HepG2 (cell line): ENCODE data around the gene KATNAL1. TPM values are rescaled to one million over a fixed set of nuclear protein-coding genes. Genes with fewer than 3 reads are reported as not detected.

Experiments
- ATAC-seq: fragments of 200-7000 bp; cut with Tn5 transposase; 3 replicates; pipeline ENCODE4 v1.9.1; 2020; ENCODE audit warnings: mild to moderate bottlenecking, moderate library complexity
- BruUV-seq: library from RNA; stranded (reverse); fragments of 400-500 nt; replicated peaks from 2 replicates; lab custom pipeline; 2021; lab: Mats Ljungman, UMichigan
- CTCF ChIA-PET: fragments of 300-600 bp; formaldehyde crosslinking; extraction: SDS; loops from one replicate; lab custom pipeline; 2021; ENCODE audit warnings: low total read pairs, inconsistent platforms, low intra/inter-chr PET ratio; lab: Yijun Ruan, JAX
- POLR2A ChIA-PET: fragments of 350-600 bp; sonication (Branson Sonifier 250); formaldehyde crosslinking; loops from one replicate; lab custom pipeline; 2020; ENCODE audit warnings: antibody characterized with exemption, inconsistent platforms; lab: Yijun Ruan, JAX
- DNase-seq: peaks from one replicate; pipeline ENCODE4 v3.0.0-alpha.2; 2015; ENCODE audit warnings: low spot score
- FAIRE-seq: peaks from 3 replicates; lab custom pipeline; 2011; peaks lifted over from hg19 to GRCh38; lab: Jason Lieb, UNC
- H2AFZ ChIP-seq: one replicate; pipeline ENCODE4 v1.6.1; 2011; ENCODE audit warnings: low read length, inconsistent platforms
- H3K27ac ChIP-seq: fragments of 300-600 bp; 3 replicates; pipeline ENCODE4 v1.8.0; 2011; ENCODE audit warnings: mixed run types, mild to moderate bottlenecking, mixed read lengths, low read length, inconsistent platforms; ENCODE audit not compliant: insufficient read depth; ENCODE audit errors: extremely low read length
- H3K27me3 ChIP-seq, 2 experiments: fragments of 200-600 bp in 1 of 2; 2 replicates in 1 of 2; 3 replicates in 1 of 2; pipeline versions ENCODE4 v1.6.0 to v1.8.0; 2011; ENCODE audit warnings: low read length in 2 of 2, mild to moderate bottlenecking in 2 of 2, moderate library complexity in 2 of 2, inconsistent platforms in 1 of 2; ENCODE audit not compliant: insufficient read depth in 2 of 2, control insufficient read depth in 1 of 2
- H3K36me3 ChIP-seq, 2 experiments: fragments of 200-600 bp in 1 of 2; replicated peaks in 1 of 2; 2 replicates in 1 of 2; 3 replicates in 1 of 2; pipeline versions ENCODE4 v1.5.1 to v1.8.0; 2011; ENCODE audit warnings: low read length in 2 of 2, inconsistent platforms in 1 of 2; ENCODE audit not compliant: insufficient read depth in 2 of 2, control insufficient read depth in 1 of 2
- H3K4me1 ChIP-seq: 2 replicates; pipeline ENCODE4 v1.5.1; 2012; ENCODE audit warnings: low read length, inconsistent platforms; ENCODE audit not compliant: insufficient read depth
- H3K4me2 ChIP-seq: 2 replicates; pipeline ENCODE4 v1.6.0; 2011; ENCODE audit warnings: low read depth, low read length, inconsistent platforms
- H3K4me3 ChIP-seq, 3 experiments: fragments of 200-600 bp in 1 of 3; sonication (generic), shearing (Covaris generic) in 1 of 3; replicated peaks in 1 of 3; 2 replicates each; pipeline ENCODE4 v1.5.1; 2011 to 2016; ENCODE audit warnings: low read length in 3 of 3, inconsistent platforms in 2 of 3, low read depth in 2 of 3, mild to moderate bottlenecking in 2 of 3, control low read depth in 1 of 3, mixed read lengths in 1 of 3; ENCODE audit not compliant: insufficient read depth in 1 of 3
- H3K79me2 ChIP-seq: one replicate; pipeline ENCODE4 v1.6.1; 2011; ENCODE audit warnings: low read length, inconsistent platforms; ENCODE audit not compliant: insufficient read depth
- H3K9ac ChIP-seq: 2 replicates; pipeline ENCODE4 v1.6.0; 2011; ENCODE audit warnings: mild to moderate bottlenecking, low read depth, low read length, inconsistent platforms; ENCODE audit not compliant: insufficient read depth
- H3K9me3 ChIP-seq: 2 replicates; pipeline ENCODE4 v1.5.1; 2012; ENCODE audit warnings: mild to moderate bottlenecking, low read length
- H4K20me1 ChIP-seq: 2 replicates; pipeline ENCODE4 v1.6.0; 2011; ENCODE audit warnings: inconsistent platforms, mild to moderate bottlenecking, low read length, moderate library complexity; ENCODE audit not compliant: insufficient read depth
- HNRNPLL ChIP-seq: fragments of 200-400 bp; formaldehyde crosslinking; IDR thresholded peaks from 2 replicates; pipeline ENCODE4 v1.6.1; 2017; ENCODE audit warnings: mild to moderate bottlenecking, low read depth, low read length; ENCODE audit not compliant: poor library complexity, severe bottlenecking
- PTBP1 ChIP-seq: fragments of 200-400 bp; formaldehyde crosslinking; IDR thresholded peaks from 2 replicates; pipeline ENCODE4 v1.6.1; 2018; ENCODE audit warnings: low read length, low read depth; ENCODE audit not compliant: poor library complexity, severe bottlenecking
- SRSF9 ChIP-seq: fragments of 200-400 bp; formaldehyde crosslinking; IDR thresholded peaks from 2 replicates; pipeline ENCODE4 v1.6.1; 2018; ENCODE audit warnings: borderline replicate concordance, mild to moderate bottlenecking, low read depth, low read length; ENCODE audit not compliant: insufficient read depth, poor library complexity, severe bottlenecking
- WGBS: methylation state at CpG from one replicate; pipeline ENCODE4 v1.1.6; 2017; ENCODE audit warnings: low lambda C conversion rate; 5-methylcytosine and 5-hydroxymethylcytosine counted together
- in situ Hi-C: cut with HindIII; loops from 2 replicates; pipeline ENCODE4 v1.10.0; 2017; ENCODE audit warnings: low pct_unique_long_range_greater_than_20kb; ENCODE audit not compliant: extremely low pct_ligation_motif_present
- intact Hi-C: fragments of 100-400 bp; cut with micrococcal nuclease; formaldehyde crosslinking; loops from one replicate; pipeline ENCODE4 v1.10.0; 2022; ENCODE audit not compliant: unreplicated experiment
- polyA plus RNA-seq, 8 experiments: library from polyadenylated mRNA; depleted of rRNA in 3 of 8; stranded (reverse) in 7 of 8; unstranded in 1 of 8; fragments of >200 nt; fragmentation: Illumina TruSeq in 4 of 8; extraction: Trizol in 4 of 8; gene quantifications; 2 replicates each; pipeline versions ENCODE4 v1.2.1 to v1.2.3, GENCODE V29; 2011 to 2016; ENCODE audit warnings: low read depth in 4 of 8, missing spikeins in 1 of 8, mixed read lengths in 1 of 8; ENCODE audit not compliant: insufficient read depth in 1 of 8
- total RNA-seq, 5 experiments: library from RNA; depleted of rRNA; stranded (reverse); fragments of >200 nt; fragmentation: Illumina TruSeq; extraction: Trizol; gene quantifications; 2 replicates each; pipeline ENCODE4 v1.2.3, GENCODE V29; 2016; ENCODE audit warnings: low read depth in 1 of 5
- TF ChIP-seq, protein P1 (sequence below): sonication (generic); formaldehyde crosslinking; IDR thresholded peaks from 2 replicates; pipeline ENCODE4 v1.4.0; 2020; ENCODE audit warnings: missing genetic modification reagents

KATNAL1 gene
- total and polyA plus RNA-seq, 2 of the 13 experiments (the other 11 are each of a cell fraction or from before 2014, with no cell fraction given), result 3.2 to 11.8 TPM

DNA sequence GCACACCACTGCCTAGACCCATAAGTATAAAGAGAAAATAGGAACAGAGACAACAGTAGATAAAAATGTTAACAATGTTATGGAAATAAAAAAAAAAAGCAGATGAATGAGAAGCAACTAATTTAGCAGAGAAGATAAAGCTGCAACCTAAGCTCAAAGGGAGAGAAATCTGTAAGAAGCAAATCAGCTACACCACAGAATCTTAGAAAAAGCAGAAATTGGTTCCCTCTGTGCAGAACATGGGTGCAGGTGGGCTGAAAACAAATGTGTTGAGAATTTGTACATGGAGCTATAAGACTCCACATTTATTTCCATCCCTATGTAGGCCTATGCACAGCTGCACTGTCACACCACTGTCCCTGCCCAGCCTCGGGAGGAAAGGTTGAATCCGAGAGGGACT lies 44.8 kb upstream of the KATNAL1 start (continued):
- TF ChIP-seq, protein P1, sequence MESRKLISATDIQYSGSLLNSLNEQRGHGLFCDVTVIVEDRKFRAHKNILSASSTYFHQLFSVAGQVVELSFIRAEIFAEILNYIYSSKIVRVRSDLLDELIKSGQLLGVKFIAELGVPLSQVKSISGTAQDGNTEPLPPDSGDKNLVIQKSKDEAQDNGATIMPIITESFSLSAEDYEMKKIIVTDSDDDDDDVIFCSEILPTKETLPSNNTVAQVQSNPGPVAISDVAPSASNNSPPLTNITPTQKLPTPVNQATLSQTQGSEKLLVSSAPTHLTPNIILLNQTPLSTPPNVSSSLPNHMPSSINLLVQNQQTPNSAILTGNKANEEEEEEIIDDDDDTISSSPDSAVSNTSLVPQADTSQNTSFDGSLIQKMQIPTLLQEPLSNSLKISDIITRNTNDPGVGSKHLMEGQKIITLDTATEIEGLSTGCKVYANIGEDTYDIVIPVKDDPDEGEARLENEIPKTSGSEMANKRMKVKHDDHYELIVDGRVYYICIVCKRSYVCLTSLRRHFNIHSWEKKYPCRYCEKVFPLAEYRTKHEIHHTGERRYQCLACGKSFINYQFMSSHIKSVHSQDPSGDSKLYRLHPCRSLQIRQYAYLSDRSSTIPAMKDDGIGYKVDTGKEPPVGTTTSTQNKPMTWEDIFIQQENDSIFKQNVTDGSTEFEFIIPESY (CRISPR knock-in tag), result no peak

DNA sequence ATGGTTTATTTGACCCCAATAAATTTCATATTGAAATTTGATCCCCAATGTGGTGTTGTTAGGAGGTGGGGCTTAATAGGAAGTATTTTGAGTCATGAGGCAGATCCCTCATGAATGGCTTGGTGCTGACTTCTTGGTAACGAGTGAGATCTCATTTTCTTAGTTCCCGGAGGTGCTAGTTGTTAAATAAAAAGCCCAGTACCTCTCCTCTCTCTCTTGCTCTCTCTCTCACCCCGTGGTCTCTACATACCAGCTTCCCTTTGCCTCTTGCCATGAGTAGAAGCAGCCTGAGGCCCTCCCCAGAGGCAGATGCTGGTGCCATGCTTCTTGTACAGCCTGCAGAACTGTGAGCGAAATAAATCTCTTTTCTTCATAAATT lies 39.4 kb upstream of the KATNAL1 start:
- H3K9ac ChIP-seq, result no peak overlapping the region
- FAIRE-seq (no peak), DNase-seq (no peak), ATAC-seq (no peak)
- intact Hi-C loops, result no loop called here
- H3K4me1 ChIP-seq, result no peaks in the 10 kb centered on the region
- WGBS, result 34% methylated on average over 4 of the region's 4 CpGs
- H2AFZ ChIP-seq, result no peak overlapping the region
- H3K36me3 ChIP-seq, result no peaks in the 10 kb centered on the region
- ChIA-PET CTCF (no interaction called here), POLR2A (no interaction called here)
- H3K9me3 ChIP-seq, result no peaks in the 10 kb centered on the region
- no peak for TF ChIP-seq HNRNPLL
- no peak overlapping the region for H3K27ac ChIP-seq
- no peak overlapping the region for H3K4me3 ChIP-seq
- H3K4me2 ChIP-seq, result no peak overlapping the region
- H4K20me1 ChIP-seq, result no peaks in the 10 kb centered on the region
- no peaks in the 10 kb centered on the region for H3K79me2 ChIP-seq
- peaks cover 0 to 3% of the 10 kb centered on the region in 2 experiments; a peak in 1 of 5 replicates for H3K27me3 ChIP-seq
- in situ Hi-C loops, result no loop called here
- no TSS peak for BruUV-seq

DNA sequence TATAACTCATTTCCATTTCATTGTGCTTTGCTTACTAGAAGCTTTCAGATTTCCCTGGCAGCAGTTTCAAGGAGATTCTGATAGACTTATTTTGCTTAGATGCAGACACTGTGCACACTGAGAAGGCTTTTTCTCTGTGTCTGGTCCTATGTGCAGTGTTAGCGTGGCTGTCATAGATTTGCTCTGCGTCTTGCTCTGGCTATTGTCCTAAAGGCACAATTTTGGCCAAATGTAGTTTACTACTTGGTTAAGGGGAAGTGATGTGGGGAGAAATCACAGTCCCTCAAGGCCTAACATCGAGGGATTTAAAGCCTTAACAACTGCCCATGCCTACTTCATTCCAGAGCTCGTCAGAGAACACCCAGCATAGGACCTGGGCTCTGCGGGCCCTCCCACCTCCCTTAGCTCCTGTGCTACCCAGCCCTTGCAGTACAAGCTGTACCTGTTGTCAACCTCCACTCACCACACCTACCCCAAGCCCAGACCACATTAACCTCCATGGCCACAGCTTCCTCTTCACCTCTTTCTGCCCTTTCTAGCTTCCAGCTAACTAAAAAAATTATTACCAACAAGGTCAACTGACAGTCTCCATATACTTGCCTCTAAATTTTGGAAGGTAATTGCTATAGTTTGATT lies 38.9 kb upstream of the KATNAL1 start:
- POLR2A ChIA-PET, result no interaction called here
- no TSS peak for BruUV-seq
- H3K9ac ChIP-seq, result no peak overlapping the region
- H3K36me3 ChIP-seq, result no peaks in the 10 kb centered on the region
- ATAC-seq (no peak), FAIRE-seq (no peak), DNase-seq (no peak)
- no peaks in the 10 kb centered on the region for H3K79me2 ChIP-seq
- no peaks in the 10 kb centered on the region for H4K20me1 ChIP-seq
- H3K27ac ChIP-seq, result no peak overlapping the region
- no peak overlapping the region for H2AFZ ChIP-seq
- in situ Hi-C loops (no loop called here), intact Hi-C loops (no loop called here)
- 4% methylated on average over 5 of the region's 5 CpGs for WGBS
- no peaks in the 10 kb centered on the region for H3K4me1 ChIP-seq
- no peak overlapping the region for H3K4me2 ChIP-seq
- no peak for TF ChIP-seq SRSF9
- no peak for TF ChIP-seq PTBP1
- H3K4me3 ChIP-seq, result no peak overlapping the region
- peaks cover 0 to 3% of the 10 kb centered on the region in 2 experiments; a peak in 1 of 5 replicates for H3K27me3 ChIP-seq
- CTCF ChIA-PET, result no interaction called here
- H3K9me3 ChIP-seq, result no peaks in the 10 kb centered on the region
